H9 (cell line): ENCODE results near the gene CTNNA1. TPM values are rescaled to one million over a fixed set of nuclear protein-coding genes. Genes with fewer than 3 reads are reported as not detected.

ENCODE experiments used
- DNase-seq: peaks from one replicate; pipeline ENCODE4 v3.0.0-alpha.2; 2017
- H2AFZ ChIP-seq: one replicate; pipeline ENCODE4 v1.6.1; 2013; ENCODE audit warnings: mild to moderate bottlenecking, low read length, control low read depth, moderate library complexity
- H2AK5ac ChIP-seq: 2 replicates; pipeline ENCODE4 v1.6.1; 2013; ENCODE audit warnings: low read length, control low read depth, mixed read lengths; ENCODE audit not compliant: insufficient read length
- H2BK120ac ChIP-seq: one replicate; pipeline ENCODE4 v1.6.1; 2013; ENCODE audit warnings: low read depth, mild to moderate bottlenecking, low read length, control low read depth, inconsistent platforms; ENCODE audit not compliant: poor library complexity, severe bottlenecking
- H2BK12ac ChIP-seq: 2 replicates; pipeline ENCODE4 v1.6.1; 2013; ENCODE audit warnings: low read length, control low read depth, mixed read lengths, low read depth; ENCODE audit not compliant: insufficient read length
- H2BK15ac ChIP-seq: 2 replicates; pipeline ENCODE4 v1.6.1; 2013; ENCODE audit warnings: low read depth, low read length, control low read depth
- H2BK20ac ChIP-seq: one replicate; pipeline ENCODE4 v1.6.1; 2013; ENCODE audit warnings: low read depth, mild to moderate bottlenecking, low read length, control low read depth, inconsistent platforms; ENCODE audit not compliant: poor library complexity, severe bottlenecking
- H2BK5ac ChIP-seq: 2 replicates; pipeline ENCODE4 v1.6.1; 2013; ENCODE audit warnings: low read length, control low read depth, mixed read lengths; ENCODE audit not compliant: insufficient read length
- H3K14ac ChIP-seq: 2 replicates; pipeline ENCODE4 v1.6.1; 2013; ENCODE audit warnings: low read length, control low read depth; ENCODE audit not compliant: insufficient read depth
- H3K18ac ChIP-seq: 2 replicates; pipeline ENCODE4 v1.6.1; 2013; ENCODE audit warnings: low read depth, mild to moderate bottlenecking, mixed read lengths, low read length, control low read depth; ENCODE audit not compliant: insufficient read length
- H3K23ac ChIP-seq: 2 replicates; pipeline ENCODE4 v1.6.1; 2013; ENCODE audit warnings: low read length, control low read depth, mixed read lengths, low read depth; ENCODE audit not compliant: insufficient read length
- H3K23me2 ChIP-seq: 2 replicates; pipeline ENCODE4 v1.6.1; 2013; ENCODE audit warnings: low read depth, mild to moderate bottlenecking, mixed read lengths, low read length, control low read depth; ENCODE audit not compliant: insufficient read length, poor library complexity, severe bottlenecking
- H3K27ac ChIP-seq: 2 replicates; pipeline ENCODE4 v1.5.1; 2013; ENCODE audit warnings: low read length, control low read depth, mixed read lengths, low read depth; ENCODE audit not compliant: insufficient read length
- H3K27me3 ChIP-seq: 2 replicates; pipeline ENCODE4 v1.6.1; 2013; ENCODE audit warnings: low read length, control low read depth, inconsistent platforms; ENCODE audit not compliant: insufficient read depth
- H3K4ac ChIP-seq: 2 replicates; pipeline ENCODE4 v1.6.1; 2013; ENCODE audit warnings: low read depth, mild to moderate bottlenecking, control low read depth, inconsistent platforms, low read length, moderate library complexity
- H3K4me1 ChIP-seq: 2 replicates; pipeline ENCODE4 v1.6.1; 2013; ENCODE audit warnings: low read length, control low read depth, inconsistent platforms; ENCODE audit not compliant: insufficient read depth
- H3K4me2 ChIP-seq: 2 replicates; pipeline ENCODE4 v1.6.1; 2013; ENCODE audit warnings: low read length, control low read depth, mixed read lengths; ENCODE audit not compliant: insufficient read length, insufficient read depth
- H3K56ac ChIP-seq: 2 replicates; pipeline ENCODE4 v1.6.1; 2013; ENCODE audit warnings: low read depth, mild to moderate bottlenecking, mixed read lengths, low read length, control low read depth; ENCODE audit not compliant: insufficient read length
- H3K79me1 ChIP-seq: 2 replicates; pipeline ENCODE4 v1.6.1; 2013; ENCODE audit warnings: low read depth, mild to moderate bottlenecking, moderate library complexity, low read length, control low read depth, inconsistent platforms; ENCODE audit not compliant: insufficient read depth, poor library complexity, severe bottlenecking
- H3K79me2 ChIP-seq: 2 replicates; pipeline ENCODE4 v1.6.1; 2013; ENCODE audit warnings: low read length, control low read depth, inconsistent platforms; ENCODE audit not compliant: insufficient read depth
- H3K9ac ChIP-seq: 2 replicates; pipeline ENCODE4 v1.6.1; 2013; ENCODE audit warnings: low read length, control low read depth, mixed read lengths; ENCODE audit not compliant: insufficient read length; ENCODE audit errors: extremely low read depth
- H3K9me3 ChIP-seq: one replicate; pipeline ENCODE4 v1.6.1; 2013; ENCODE audit warnings: low read depth, low read length, inconsistent platforms; ENCODE audit not compliant: control insufficient read depth
- H3T11ph ChIP-seq: one replicate; pipeline ENCODE4 v1.6.1; 2013; ENCODE audit warnings: mild to moderate bottlenecking, low read length, control low read depth, inconsistent platforms
- H4K20me1 ChIP-seq: one replicate; pipeline ENCODE4 v1.6.1; 2013; ENCODE audit not compliant: control insufficient read depth, insufficient read length, insufficient read depth
- H4K5ac ChIP-seq: 2 replicates; pipeline ENCODE4 v1.6.1; 2013; ENCODE audit warnings: low read depth, mild to moderate bottlenecking, mixed read lengths, low read length, control low read depth; ENCODE audit not compliant: insufficient read length
- H4K8ac ChIP-seq: replicated peaks from 2 replicates; pipeline ENCODE4 v1.6.1; 2013; ENCODE audit warnings: low read length, control low read depth, mixed read lengths, low read depth; ENCODE audit not compliant: insufficient read length
- H4K91ac ChIP-seq: 2 replicates; pipeline ENCODE4 v1.6.1; 2013; ENCODE audit warnings: low read depth, mild to moderate bottlenecking, moderate library complexity, mixed read lengths, low read length, control low read depth; ENCODE audit not compliant: insufficient read length
- H3K27ac Mint-ChIP-seq, 3 experiments: 2 replicates in 2 of 3; 3 replicates in 1 of 3; pipeline ENCODE4 v1.8.0; 2020 to 2021; ENCODE audit warnings: mixed read lengths in 3 of 3, mild to moderate bottlenecking in 1 of 3, moderate library complexity in 1 of 3
- H3K27me3 Mint-ChIP-seq: 2 replicates; pipeline ENCODE4 v1.8.0; 2021; ENCODE audit warnings: low read depth, mild to moderate bottlenecking, moderate library complexity, mixed read lengths
- H3K36me3 Mint-ChIP-seq, 3 experiments: 2 replicates in 2 of 3; 3 replicates in 1 of 3; pipeline ENCODE4 v1.8.0; 2020 to 2021; ENCODE audit warnings: low read depth in 3 of 3, mixed read lengths in 3 of 3; ENCODE audit not compliant: insufficient read depth in 1 of 3
- H3K4me1 Mint-ChIP-seq, 2 experiments: 2 replicates each; pipeline ENCODE4 v1.8.0; 2020; ENCODE audit warnings: mixed read lengths in 2 of 2
- H3K4me3 Mint-ChIP-seq, 2 experiments: 2 replicates in 1 of 2; 3 replicates in 1 of 2; pipeline ENCODE4 v1.8.0; 2020 to 2021; ENCODE audit warnings: mild to moderate bottlenecking in 2 of 2, mixed read lengths in 2 of 2, moderate library complexity in 1 of 2
- H3K9me3 Mint-ChIP-seq, 2 experiments: 2 replicates in 1 of 2; 3 replicates in 1 of 2; pipeline ENCODE4 v1.8.0; 2020; ENCODE audit warnings: mild to moderate bottlenecking in 2 of 2, mixed read lengths in 2 of 2, moderate library complexity in 1 of 2
- WGBS: extraction: QIAGEN DNeasy Blood & Tissue Kit; methylation state at CpG from one replicate; pipeline ENCODE4 v1.1.7; 2013; ENCODE audit warnings: missing lambda C conversion rate, low lambda C conversion rate, mixed read lengths; ENCODE audit not compliant: insufficient read length; ENCODE audit errors: extremely low coverage; 5-methylcytosine and 5-hydroxymethylcytosine counted together
- total RNA-seq: library from RNA; stranded (reverse); gene quantifications from 2 replicates; pipeline ENCODE4 v1.2.1, GENCODE V29; 2021
- TF ChIP-seq, protein P1 (sequence below): fragments of 200-600 bp; sonication (generic); conservative IDR thresholded peaks from 3 replicates; pipeline ENCODE4 v1.8.0; 2021; ENCODE audit warnings: antibody characterized with exemption, mild to moderate bottlenecking

Gene CTNNA1
- total RNA-seq, 1 experiment from 2014 or later = 354 TPM

DNA sequence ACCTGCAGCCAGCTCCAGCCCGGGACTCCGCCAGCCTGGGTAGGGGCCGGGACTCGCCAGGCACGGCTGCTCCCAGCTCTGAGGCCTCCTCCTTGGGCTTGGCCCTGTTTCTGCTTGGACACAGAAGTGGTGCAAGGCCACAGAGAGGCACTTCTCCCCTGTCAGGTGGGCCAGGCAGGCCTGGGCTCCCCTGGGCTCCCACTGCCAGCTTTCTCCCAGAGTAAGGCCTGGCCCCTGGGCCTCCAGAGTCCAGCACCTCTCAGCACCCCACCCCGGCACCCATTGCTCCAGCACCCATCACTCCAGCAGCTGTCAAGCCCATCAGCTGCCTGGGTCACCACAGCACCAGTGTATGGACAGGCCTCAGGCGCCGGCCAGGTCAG, 193.0 kb downstream of the CTNNA1 start:
- no peaks in the 10 kb centered on the region for H3K27me3 ChIP-seq
- no peaks in the 10 kb centered on the region for H3K79me1 ChIP-seq
- no peak overlapping the region for H2BK5ac ChIP-seq
- no peak overlapping the region for H3K14ac ChIP-seq
- no peak overlapping the region for H3K4me3 Mint-ChIP-seq
- H4K20me1 ChIP-seq = no peaks in the 10 kb centered on the region
- no peak overlapping the region for H3K4me2 ChIP-seq
- H2BK20ac ChIP-seq = no peak overlapping the region
- H3K23ac ChIP-seq = no peak overlapping the region
- H3K27ac Mint-ChIP-seq = no peak overlapping the region
- H3K4me1 ChIP-seq = no peaks in the 10 kb centered on the region
- no peak overlapping the region for H4K5ac ChIP-seq
- no peak overlapping the region for H4K91ac ChIP-seq
- H2BK12ac ChIP-seq = no peak overlapping the region
- H3K4me1 Mint-ChIP-seq = peaks cover 34 to 47% of the 10 kb centered on the region in 2 experiments
- no CpG with 5 or more reads among the region's 8 CpGs for WGBS
- no peaks in the 10 kb centered on the region for H3K9me3 ChIP-seq
- no peak overlapping the region for H3K4ac ChIP-seq
- peaks cover 0 to 3% (median 0%) of the 10 kb centered on the region in 3 experiments; a peak in 1 of 7 replicates for H3K36me3 Mint-ChIP-seq
- no peak overlapping the region for H2AFZ ChIP-seq
- no peaks in the 10 kb centered on the region for H3K23me2 ChIP-seq
- no peak overlapping the region for H3K18ac ChIP-seq
- no peak overlapping the region for H4K8ac ChIP-seq
- no peak overlapping the region for H3K9ac ChIP-seq
- peaks cover 1% of the 10 kb centered on the region; the same call in 1 of the 2 replicates for H3K27me3 Mint-ChIP-seq
- no peaks in the 10 kb centered on the region for H3K9me3 Mint-ChIP-seq
- H3K27ac ChIP-seq = no peak overlapping the region
- no peak overlapping the region for H3K56ac ChIP-seq
- DNase-seq = no peak
- no peaks in the 10 kb centered on the region for H3K79me2 ChIP-seq
- no peak overlapping the region for H2AK5ac ChIP-seq
- no peak overlapping the region for H2BK120ac ChIP-seq
- H3T11ph ChIP-seq = no peak overlapping the region
- H2BK15ac ChIP-seq = no peak overlapping the region
- TF ChIP-seq, protein P1, sequence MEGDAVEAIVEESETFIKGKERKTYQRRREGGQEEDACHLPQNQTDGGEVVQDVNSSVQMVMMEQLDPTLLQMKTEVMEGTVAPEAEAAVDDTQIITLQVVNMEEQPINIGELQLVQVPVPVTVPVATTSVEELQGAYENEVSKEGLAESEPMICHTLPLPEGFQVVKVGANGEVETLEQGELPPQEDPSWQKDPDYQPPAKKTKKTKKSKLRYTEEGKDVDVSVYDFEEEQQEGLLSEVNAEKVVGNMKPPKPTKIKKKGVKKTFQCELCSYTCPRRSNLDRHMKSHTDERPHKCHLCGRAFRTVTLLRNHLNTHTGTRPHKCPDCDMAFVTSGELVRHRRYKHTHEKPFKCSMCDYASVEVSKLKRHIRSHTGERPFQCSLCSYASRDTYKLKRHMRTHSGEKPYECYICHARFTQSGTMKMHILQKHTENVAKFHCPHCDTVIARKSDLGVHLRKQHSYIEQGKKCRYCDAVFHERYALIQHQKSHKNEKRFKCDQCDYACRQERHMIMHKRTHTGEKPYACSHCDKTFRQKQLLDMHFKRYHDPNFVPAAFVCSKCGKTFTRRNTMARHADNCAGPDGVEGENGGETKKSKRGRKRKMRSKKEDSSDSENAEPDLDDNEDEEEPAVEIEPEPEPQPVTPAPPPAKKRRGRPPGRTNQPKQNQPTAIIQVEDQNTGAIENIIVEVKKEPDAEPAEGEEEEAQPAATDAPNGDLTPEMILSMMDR = no peak
